Pulmonary artery endothelial cell (primary cell): Measurements from ENCODE around the gene NELL1. TPM values are rescaled to one million over a fixed set of nuclear protein-coding genes. Genes with fewer than 3 reads are reported as not detected.
"Not testable (repeated sequence)": the region's sequence is repeated elsewhere in the genome, so short reads cannot be mapped to it uniquely, and the experiment has no call there.

Experiments used
- DNase-seq: peaks from one replicate; pipeline ENCODE4 v3.0.0-alpha.2; 2011; ENCODE audit warnings: low read depth, low spot score
- total RNA-seq: library from RNA; depleted of rRNA; stranded (reverse); fragments of >200 nt; gene quantifications from 2 replicates; pipeline ENCODE4 v1.2.3, GENCODE V29; 2014

The NELL1 gene
- total RNA-seq, 1 donor from 2014 or later: not detected

GRCh38 chr11:21104641-21105040 lies 435.3 kb downstream of the NELL1 start:
- DNase-seq: no peak

GRCh38 chr11:21105196-21105917 lies 436.0 kb downstream of the NELL1 start:
- no peak for DNase-seq

DNA sequence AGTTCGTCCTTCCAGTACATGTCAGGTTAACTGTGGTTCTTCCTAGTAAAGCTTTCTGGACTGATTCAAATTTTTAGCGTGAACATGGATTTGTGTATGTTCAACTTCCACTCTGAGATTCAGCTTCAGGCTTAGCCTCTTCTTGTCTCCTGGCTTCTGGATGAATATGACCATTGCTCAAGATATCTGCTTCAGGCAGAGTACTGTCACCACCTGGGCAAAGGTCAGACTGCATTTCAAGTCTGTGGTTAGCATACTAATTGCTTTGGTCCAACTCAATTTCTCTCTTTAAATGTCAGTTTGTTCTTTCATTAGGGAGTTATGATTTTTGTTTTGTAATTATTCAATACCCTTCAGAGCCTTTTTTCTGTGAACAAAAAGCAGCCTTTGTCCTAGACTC lies 440.0 kb downstream of the NELL1 start:
- DNase-seq: no peak

DNA sequence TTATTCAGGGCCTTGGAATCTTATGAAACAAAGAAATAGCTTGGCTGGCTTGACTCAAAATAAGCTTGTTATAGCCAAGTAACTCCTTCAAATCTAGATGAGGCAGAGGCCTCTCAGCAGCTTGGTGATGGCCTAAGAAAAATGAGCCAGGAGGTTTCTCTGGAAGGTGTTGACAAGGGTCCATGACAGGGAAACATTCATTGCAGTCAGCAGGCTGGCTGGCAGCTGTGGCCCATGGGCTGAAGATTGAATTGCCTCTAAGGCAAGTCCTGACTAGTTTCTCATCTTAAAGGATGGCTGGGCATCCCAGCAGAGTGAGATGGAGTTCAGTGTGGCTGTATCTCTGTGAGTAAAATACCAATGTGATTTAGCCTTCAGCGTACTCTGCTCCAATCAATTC lies 441.0 kb downstream of the NELL1 start:
- DNase-seq: no peak

- no peak for DNase-seq
Observed at GRCh38 chr11:21113876-21114275, 444.5 kb downstream of the NELL1 start.

- DNase-seq: no peak
Observed at GRCh38 chr11:21116009-21116408, 446.6 kb downstream of the NELL1 start.

GRCh38 chr11:21119411-21119810 lies 450.0 kb downstream of the NELL1 start:
- no peak for DNase-seq

DNA sequence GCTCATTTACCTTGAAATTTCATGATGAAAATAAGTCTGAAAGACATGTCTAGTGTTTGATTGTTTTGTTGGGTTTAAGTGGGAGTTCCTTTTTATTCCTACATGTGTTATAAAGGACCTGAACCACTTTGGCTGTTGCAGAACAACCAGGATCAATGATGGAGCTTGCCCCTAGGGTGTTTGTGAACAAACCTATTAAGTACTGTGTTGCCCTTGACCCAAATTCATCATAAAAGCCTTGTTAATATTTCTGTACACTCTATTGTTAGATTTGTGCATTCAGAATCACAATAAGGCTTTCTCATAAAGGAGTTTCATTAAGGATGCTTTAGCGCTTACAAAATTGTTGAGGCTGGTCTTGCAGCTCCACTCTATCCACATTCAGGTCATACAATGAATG lies 452.6 kb downstream of the NELL1 start:
- no peak for DNase-seq

DNA sequence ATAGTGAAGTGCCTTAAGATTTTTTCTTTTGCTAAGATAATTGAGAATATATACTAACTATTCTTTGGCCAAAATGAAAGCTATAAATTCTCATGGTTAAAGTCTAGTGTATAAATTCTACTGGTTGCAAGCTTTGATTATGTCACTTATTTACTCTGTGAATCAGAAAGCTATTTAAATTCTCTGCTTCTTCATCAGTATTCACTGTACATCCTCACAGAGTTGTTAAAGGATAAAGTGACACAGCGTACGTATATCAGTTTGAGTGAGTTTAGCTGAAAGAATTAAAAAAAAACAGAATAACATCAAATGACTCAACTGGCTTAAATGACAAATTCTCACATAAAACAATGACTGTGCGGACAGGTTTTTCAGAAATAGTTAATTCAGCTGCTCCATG lies 453.1 kb downstream of the NELL1 start:
- DNase-seq: no peak

DNA sequence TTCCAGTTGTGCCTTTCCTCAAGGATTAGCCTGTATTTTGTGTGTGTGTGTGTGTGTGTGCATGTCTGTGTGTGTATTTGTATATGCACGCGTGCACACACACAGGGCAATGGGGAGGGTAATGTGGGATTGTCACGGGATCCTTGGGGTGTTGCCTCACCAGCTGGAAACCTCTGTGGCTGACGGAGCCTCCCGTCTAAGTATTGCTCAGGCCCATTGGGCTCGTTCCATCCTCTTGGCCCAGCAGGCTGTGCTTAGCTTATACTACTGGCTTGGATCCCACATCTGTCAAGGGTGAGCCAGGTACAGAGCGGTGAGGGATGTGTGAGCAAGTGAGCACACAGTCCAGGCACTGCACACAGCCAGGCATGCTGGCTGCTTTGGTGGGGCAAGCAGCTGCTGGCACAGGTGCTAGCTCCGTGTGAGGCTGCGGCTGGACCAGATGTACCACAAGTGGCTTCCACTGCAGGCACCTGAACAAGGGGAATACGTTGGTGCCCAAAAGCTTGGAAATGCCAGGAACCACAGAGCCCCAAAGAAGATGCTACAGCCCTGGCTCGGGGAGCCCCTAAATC lies 462.8 kb downstream of the NELL1 start:
- DNase-seq: no peak

GRCh38 chr11:21133244-21133643 lies 463.9 kb downstream of the NELL1 start:
- DNase-seq: no peak

DNA sequence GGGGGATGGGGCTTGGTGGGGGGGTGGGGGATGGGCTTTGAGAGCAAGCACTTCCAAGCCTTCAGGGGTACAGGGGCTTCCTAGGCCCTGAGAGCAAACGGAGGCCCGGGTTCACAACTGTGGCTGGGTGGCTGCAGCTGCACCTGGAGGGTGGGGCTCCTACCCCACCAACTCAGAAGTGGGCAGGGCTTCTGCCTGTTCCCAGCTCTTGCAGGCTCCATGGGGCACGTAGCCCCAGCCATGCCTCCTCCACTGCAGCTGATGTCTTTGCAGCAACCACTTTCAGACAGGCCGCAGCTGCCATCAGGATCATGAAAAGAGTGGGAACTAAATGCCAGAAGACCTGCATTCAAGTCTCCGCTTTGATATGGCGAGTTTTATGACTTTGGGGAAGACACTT lies 464.3 kb downstream of the NELL1 start:
- no peak for DNase-seq

DNA sequence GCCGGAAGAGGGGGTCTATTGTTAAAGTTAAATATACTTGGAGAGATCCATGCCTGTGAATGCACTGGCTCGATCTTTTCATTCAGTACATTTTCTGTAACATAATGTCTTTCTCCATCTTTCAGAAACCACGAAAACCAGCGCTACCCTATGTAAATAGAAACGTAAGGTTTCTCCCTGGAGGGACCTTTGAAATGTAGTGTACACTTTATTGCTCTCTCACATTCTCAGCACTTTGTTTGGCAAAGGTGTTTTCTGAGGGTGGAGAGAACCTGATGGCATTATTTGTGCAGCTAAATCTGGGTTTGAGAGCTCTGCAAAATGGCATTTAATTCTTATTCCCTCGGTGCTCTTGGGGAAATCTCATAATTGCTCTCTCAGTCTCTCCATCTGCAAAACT lies 468.4 kb downstream of the NELL1 start:
- no peak for DNase-seq

DNA sequence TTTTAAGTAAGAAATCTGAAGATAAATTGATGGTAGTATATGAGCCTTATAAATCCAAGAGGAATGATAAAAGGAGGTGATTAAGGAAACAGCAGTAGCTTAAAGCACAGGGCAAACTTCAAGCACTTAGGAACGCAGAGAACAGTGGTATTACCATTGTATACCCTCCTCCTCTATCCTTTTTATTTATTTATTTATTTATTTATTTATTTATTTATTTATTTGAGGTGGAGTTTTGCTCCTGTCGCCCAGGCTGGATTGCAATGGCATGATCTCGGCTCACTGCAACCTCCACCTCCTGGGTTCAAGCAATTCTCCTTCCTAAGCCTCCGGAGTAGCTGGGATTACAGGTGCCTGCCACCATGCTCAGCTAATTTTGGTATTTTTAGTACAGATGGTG lies 472.2 kb downstream of the NELL1 start:
- not testable (repeated sequence) for DNase-seq

GRCh38 chr11:21142007-21142406 lies 472.6 kb downstream of the NELL1 start:
- DNase-seq: no peak

DNA sequence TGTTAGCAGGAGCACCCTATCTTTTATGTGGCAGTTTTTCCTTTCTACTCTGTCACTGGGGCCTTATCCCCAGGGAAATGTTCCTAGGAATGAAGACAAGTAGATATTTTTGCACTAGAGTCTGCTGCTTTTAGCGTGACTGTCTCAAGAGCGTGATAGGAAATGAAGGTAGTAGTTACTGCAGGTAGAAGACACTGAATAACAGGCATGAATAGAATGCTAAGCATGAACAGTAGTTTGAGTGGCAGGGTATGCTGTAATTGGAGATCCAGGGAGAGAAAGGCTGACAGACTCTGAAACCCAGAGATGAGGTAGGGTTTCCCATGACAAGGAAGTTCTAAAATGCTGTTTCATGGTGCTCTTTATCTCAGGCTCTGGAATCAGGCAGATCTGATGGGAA lies 475.1 kb downstream of the NELL1 start:
- DNase-seq: no peak

DNA sequence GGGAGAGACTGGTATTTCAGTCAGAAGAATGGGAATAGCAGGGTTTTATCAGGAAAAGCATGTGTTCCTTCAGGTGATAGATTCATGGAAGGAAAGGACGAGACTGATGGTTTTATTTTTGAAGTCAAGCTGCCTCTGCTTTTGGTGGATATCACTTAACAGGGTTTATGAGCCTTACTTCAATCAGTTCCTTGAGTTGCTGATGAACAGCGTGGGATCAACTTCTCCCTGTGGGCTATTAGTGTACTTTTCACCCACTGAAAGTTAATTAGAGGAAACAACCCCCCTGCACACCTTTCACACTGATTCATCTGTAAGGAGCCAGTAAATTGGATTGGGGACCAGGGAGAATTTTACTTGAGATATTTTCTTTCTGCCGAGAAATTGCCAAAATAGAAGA lies 479.0 kb downstream of the NELL1 start:
- no peak for DNase-seq

- no peak for DNase-seq
Observed at GRCh38 chr11:21160140-21160539, 490.8 kb downstream of the NELL1 start.

- DNase-seq: no peak
Observed at GRCh38 chr11:21169639-21170038, 500.3 kb downstream of the NELL1 start.

GRCh38 chr11:21173476-21173875 lies 504.1 kb downstream of the NELL1 start:
- no peak for DNase-seq

- DNase-seq: no peak
Observed at GRCh38 chr11:21174781-21175180, 505.4 kb downstream of the NELL1 start.

- no peak for DNase-seq
Observed at GRCh38 chr11:21177379-21177778, 508.0 kb downstream of the NELL1 start.

- DNase-seq: no peak
Observed at GRCh38 chr11:21179770-21180169, 510.4 kb downstream of the NELL1 start.
